Activated CD8-positive, alpha-beta memory T cell treated with anti-CD3 and anti-CD28 coated beads, Interleukin-2, amount 50 U/mL, for 24 hours (primary cell): Measurements from ENCODE around the gene SLC31A1.
"Not testable (repeated sequence)": the region's sequence is repeated elsewhere in the genome, so short reads cannot be mapped to it uniquely, and the experiment has no call there.

Experiments
- DNase-seq: peaks from one replicate; pipeline ENCODE4 v3.0.0-alpha.2; 2020; ENCODE audit errors: extremely low read depth

The SLC31A1 gene

GRCh38 chr9:113220467-113221002 lies 809 bp upstream of the SLC31A1 start:
- DNase-seq: no peak

GRCh38 chr9:113221800-113222481 lies 597 bp downstream of the SLC31A1 start:
- no peak for DNase-seq

- DNase-seq: no peak
Observed at GRCh38 chr9:113222482-113222841, 1.1 kb downstream of the SLC31A1 start.

DNA sequence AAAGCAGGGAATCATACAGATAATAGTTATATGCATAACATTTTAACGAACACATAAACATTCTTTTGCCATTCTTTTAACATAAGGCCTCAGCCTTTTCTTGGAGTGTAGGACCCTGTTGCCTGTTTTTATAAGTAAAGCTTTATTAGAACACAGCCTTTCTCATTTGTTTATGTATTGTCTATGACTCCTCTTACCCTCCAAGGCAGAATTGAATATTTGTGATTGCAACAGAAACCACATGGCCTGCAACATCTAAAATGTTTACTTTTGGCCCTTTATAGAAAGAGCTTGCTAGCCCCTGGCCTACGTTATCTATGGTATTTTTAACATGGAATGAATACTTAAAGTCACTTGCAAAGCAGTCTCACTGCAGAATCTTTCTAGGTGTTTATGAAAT lies 2.6 kb downstream of the SLC31A1 start:
- no peak for DNase-seq

GRCh38 chr9:113227436-113227835 lies 6.1 kb downstream of the SLC31A1 start:
- DNase-seq: no peak

DNA sequence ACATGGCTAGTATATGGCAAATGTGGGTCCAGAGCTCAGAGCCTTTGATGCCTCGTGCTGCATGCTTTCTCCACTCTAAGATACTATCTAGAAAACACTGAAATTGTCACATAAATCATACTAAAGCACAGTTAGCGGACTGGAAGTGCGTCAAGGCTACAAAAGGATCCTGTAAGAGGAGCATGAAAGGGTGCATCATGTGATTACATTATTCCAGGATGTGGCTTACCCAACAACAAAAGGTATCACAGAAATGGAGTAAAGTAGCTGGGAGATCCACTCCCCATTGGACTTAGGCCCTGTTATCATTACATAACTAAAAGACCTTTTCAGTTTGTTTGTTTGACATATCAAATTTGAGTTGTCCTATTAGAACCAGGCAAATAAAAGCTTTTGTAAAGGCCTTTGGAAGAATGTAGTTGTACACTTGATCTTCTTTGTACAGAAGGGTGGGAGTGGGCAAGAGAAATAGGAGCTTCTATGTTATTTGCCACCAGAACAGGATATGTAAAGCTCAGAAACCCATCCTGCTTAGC lies 6.9 kb downstream of the SLC31A1 start:
- DNase-seq: no peak

GRCh38 chr9:113231701-113232100 lies 10.4 kb downstream of the SLC31A1 start:
- no peak for DNase-seq

DNA sequence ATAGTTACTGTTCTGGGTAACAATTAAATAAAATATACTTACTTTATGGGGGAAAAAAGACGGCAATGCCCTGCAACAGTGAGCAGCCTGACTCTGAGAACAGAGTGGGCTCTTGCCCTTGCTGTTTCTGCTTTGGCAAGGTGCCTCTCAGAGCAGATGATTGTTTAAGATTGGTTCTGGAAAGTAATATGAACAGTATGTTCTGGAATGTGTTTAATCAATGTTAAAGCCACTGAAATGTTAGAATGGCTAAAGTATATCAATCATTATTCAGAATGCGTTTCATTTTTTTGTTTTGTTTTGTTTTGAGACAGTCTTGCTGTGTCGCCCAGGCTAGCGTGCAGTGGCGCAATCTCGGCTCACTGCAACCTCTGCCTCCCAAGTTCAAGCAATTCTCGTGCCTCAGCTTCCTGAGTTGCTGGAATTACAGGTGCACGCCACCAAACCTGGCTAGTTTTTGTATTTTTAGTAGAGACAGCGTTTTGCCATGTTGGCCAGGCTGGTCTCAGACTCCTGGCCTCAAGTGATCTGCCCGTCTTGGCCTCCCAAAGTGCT lies 14.4 kb downstream of the SLC31A1 start:
- not testable (repeated sequence) for DNase-seq

- no peak for DNase-seq
Observed at GRCh38 chr9:113237026-113237425, 15.7 kb downstream of the SLC31A1 start.

- no peak for DNase-seq
Observed at GRCh38 chr9:113238202-113238858, 17.0 kb downstream of the SLC31A1 start.

DNA sequence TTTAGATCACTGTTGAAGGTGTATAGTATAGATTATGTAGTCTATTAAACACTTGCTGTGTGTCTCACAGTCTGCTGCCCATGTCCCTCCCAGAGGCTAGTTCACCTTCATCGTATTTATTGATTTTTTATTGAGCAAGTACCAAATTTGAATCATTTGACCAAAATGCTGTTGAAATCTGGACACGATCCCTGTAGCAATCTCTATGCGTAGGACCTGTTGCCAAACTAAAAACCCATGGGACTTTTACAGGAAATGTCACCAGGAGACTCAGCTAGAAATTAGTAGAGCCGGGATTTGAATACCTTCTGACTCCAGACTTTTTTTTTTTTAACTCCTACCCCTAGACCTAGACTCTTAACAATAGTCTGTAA lies 17.5 kb downstream of the SLC31A1 start:
- DNase-seq: no peak

GRCh38 chr9:113241161-113241560 lies 19.8 kb downstream of the SLC31A1 start:
- DNase-seq: no peak

GRCh38 chr9:113244556-113244955 lies 23.2 kb downstream of the SLC31A1 start:
- no peak for DNase-seq

DNA sequence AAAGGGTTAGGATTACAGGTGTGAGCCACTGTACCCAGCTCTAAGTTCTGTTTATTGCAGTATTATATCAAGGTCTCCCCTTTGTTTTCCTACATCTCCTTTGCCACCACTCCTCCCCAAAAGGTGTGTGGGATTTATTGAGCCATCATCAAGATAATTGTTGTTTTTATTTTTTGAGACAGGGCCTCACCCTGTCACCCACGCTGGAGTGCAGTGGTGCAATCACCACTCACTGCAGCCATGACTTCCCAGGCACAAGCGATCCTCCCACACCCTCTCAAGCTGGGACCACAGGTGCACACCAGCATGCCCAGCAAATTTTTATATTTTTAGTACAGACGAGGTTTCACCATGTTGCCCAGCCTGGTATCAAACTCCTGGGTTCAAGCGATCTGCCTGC lies 24.6 kb downstream of the SLC31A1 start:
- no peak for DNase-seq

DNA sequence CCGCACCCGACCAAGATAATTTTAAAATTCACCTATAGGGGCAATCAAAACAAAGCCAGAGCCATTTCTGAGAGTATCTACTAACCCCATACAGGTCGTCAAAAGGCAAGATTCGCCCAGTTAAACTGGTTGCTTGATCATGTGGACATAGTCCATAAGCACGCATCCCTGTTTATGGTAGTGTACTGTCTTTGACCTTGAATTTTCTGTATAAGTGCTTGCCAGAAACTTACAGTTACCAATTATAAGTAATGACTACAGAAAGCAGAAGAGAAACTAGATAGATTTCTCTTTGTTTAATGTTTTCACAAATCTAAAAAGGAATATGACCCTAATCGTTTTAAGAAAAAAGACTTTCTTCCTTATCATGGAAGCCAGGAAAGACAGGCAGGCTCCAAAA lies 25.6 kb downstream of the SLC31A1 start:
- DNase-seq: no peak

GRCh38 chr9:113247640-113248039 lies 26.3 kb downstream of the SLC31A1 start:
- DNase-seq: no peak

- not testable (repeated sequence) for DNase-seq
Observed at GRCh38 chr9:113249661-113250060, 28.3 kb downstream of the SLC31A1 start.

DNA sequence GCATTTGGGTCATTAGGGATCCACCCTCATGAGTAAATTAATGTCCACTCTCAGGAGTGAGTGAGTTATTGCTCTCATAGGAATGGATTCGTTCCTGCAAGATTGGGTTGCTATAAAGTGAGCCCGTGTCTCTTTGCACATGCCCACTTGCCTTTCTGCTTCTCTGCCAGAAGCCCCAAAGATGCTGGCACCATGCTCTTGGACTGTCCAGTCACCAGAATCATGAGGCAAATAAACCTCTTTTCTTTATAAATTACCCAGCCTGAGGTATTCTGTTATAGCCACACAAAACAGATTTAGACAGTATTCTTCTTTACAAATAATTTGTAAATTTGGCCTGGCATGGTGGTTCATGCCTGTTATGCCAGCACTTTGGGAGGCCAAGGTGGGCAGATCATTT lies 29.5 kb downstream of the SLC31A1 start:
- DNase-seq: no peak

- no peak for DNase-seq
Observed at GRCh38 chr9:113254991-113255390, 33.6 kb downstream of the SLC31A1 start.

- DNase-seq: no peak
Observed at GRCh38 chr9:113255438-113255837, 34.1 kb downstream of the SLC31A1 start.

GRCh38 chr9:113257863-113258262 lies 36.5 kb downstream of the SLC31A1 start:
- DNase-seq: no peak

DNA sequence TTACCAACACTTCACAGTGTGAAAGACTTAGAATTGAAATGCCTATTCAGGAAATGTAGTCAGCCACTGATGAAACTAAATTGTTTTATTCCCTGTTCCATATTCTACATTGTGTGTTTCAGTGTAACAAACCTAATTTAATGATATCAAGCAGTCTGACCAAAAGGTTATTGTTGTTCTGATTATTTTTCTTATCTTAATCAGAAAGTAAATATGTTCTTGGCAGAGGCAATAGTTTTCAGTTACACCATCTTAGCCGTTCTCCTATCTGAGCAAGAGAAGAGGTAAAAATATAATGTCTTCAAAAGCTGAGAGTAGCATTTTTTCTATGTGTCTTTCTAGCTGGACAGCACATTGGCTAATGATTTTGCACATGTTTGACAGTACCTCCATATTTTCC lies 36.9 kb downstream of the SLC31A1 start:
- DNase-seq: no peak
